Mucosa of gallbladder (tissue), 1 donor: ENCODE results near the gene CD200R1L. TPM values are rescaled to one million over a fixed set of nuclear protein-coding genes. Genes with fewer than 3 reads are reported as not detected.

Experiments used
- DNase-seq: peaks from one replicate; pipeline ENCODE4 v3.0.0-alpha.2; 2020; ENCODE audit warnings: low spot score
- total RNA-seq: library from RNA; stranded (reverse); gene quantifications from one replicate; pipeline ENCODE4 v1.2.1, GENCODE V29; 2021
- donor health status: DM: no; HTN: no; CAD: no.

The CD200R1L gene
- total RNA-seq, 1 donor from 2014 or later, result not detected

DNA sequence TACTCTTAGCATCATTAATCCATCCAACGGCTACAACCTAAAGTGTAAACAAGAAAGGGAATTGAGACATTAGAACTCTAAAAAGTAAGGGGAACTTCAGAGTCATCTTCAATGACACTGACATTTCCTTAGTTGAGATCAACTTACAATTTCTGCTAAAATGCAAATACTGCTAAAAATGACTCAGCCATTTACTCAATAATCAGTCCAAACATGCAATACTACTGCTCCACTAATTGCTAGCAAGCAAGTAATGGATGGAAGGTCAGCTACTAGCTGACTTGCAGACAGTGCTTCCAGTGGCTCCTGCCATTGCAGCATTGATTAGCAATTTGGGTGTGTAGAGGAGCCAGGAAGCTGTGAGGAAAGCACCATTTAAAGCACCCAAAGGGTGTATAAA lies 28.4 kb downstream of the CD200R1L start:
- DNase-seq, result no peak

DNA sequence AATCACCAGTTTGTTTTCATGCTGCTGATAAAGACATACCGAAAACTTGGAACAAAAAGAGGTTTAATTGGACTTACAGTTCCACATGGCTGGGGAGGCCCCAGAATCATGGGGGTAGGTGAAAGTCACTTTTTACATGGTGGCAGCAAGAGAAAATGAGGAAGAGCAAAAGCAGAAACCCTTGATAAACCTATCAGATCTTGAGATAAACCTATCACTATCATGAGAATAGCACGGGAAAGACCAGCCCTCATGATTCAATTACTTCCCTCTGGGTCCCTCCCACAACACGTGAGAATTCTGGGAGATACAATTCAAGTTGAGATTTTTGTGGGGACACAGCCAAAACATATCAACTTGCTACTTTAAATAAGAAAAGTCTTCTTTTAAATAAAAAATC lies 28.9 kb downstream of the CD200R1L start:
- no peak for DNase-seq

DNA sequence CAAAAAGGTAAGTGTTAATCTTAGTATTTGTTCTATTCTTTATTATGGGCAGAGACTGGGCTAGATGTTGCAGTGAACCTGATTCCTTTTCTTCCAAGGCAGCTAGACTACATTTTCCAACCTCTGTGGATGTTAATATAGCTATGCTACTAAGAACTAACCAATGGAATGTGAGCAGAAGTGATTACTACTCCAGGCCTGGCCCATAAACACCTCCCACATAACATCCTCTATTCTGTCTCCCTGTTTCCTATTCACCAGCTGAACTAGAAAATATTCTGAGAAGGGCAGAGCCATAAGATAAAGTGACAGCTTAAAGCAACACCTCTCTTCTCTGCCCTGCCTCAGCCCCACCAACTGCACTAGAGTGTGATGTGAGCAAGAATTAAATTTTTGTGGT lies 29.4 kb downstream of the CD200R1L start:
- DNase-seq, result no peak

DNA sequence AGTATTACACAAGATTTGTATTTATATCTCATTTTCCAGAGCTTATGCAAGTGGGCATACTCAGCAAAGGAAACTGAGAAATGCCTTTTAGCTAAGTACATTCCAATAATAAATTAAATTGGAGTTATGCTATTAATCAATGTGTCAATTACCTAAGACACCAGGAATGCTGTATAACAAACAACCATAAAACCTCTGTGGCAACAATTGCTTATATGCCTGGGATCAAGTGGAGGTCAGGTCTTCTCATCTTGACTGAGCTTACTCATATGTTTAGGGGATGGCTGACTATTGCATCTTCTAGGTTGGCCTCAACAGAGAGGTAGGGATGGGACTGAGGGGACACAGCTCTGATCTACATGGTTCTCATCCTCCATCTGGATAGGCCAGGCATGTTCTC lies 30.7 kb downstream of the CD200R1L start:
- no peak for DNase-seq

DNA sequence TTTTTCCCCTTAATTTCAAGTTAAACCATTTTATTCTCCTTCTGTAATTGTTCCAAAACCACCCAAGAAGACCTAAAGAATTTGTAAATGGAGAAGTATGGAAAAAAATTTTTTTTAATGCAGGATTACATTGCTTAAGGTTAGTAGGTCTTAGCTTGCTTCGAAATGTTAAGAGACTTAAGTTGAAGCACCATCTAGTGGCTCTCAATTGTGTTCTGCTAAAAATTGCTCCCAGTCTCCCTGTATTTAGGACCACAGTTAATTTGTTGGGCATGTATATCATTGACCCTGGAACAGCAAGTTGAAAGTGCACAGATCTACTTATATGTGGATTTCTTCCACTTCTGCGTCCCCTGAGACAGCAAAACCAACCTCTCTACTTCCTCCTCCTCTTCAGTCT lies 32.4 kb downstream of the CD200R1L start:
- no peak for DNase-seq

DNA sequence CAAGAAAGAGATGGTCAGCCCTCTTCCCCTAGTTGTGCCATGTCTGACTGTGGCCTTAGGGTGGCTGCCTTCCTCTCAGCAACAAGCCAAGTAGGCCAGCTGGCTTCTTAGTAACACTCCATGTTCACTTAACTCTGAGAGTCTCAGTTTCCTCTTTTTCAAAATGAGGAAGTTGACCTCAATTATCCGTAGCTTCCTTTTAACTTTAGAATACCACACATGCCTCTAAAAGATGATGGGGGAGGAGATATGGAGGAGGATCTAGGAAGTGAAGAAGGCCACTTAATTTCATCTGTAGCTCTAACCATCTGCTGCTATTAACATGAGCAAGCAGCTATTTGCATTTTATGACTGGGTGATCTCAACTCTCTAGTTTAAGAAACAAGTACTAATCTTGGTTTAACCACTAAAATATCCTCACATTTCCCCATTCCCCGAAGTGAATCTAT lies 32.9 kb downstream of the CD200R1L start:
- DNase-seq, result peak; percentile 16

DNA sequence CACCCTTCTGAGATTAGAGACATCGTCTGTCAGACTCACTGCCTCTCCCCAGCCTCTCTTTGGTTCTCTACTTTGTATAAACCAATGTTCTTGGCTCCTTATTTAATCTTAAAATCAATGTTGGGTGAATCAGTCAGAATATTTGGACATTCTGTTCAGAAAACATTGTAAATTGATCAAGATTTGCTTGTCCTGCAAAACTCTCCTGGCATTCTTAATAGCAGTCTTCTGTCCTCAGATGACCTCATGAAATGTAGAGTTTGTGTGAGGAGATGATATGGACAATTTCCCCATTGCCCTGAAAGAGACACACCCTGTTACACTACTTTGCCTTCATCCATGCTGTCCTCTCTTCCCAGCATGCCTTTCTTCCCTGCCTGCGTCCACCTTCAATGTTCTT lies 33.6 kb downstream of the CD200R1L start:
- no peak for DNase-seq

DNA sequence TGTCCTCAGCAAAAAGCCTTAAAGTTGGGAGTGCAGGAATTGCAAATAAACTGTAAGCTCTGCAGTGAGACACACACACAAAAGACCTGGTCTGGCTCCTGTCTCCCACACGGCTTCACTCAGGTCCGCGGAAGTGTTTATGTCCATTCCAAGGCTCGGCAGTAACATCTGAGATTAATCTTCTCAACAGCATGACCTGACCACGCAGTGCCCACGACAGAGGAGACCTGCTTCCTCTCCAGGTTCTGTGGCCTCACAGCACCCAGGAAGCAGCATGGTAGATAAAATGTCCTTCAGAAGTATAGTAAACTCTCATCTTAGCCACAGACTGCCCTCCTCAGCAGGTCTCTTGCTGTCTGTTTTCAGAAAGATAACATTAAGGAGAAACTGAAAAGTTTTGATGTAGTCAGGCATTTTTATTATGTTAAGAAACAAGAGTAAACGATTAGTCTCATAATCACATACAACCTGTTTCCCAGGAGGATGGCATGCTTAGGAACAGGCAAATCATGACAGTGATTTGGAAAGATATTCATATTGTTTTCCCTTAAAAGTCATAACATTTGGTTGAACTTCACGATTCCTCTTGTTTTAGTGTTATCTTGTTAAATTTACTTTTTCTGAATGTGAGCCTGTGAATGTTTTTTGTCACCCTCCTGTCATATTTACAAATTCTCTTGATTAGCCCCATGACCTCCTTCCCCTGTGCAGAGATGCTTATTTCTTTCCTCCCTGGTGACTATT lies 34.6 kb downstream of the CD200R1L start:
- peak; percentile 12 for DNase-seq

DNA sequence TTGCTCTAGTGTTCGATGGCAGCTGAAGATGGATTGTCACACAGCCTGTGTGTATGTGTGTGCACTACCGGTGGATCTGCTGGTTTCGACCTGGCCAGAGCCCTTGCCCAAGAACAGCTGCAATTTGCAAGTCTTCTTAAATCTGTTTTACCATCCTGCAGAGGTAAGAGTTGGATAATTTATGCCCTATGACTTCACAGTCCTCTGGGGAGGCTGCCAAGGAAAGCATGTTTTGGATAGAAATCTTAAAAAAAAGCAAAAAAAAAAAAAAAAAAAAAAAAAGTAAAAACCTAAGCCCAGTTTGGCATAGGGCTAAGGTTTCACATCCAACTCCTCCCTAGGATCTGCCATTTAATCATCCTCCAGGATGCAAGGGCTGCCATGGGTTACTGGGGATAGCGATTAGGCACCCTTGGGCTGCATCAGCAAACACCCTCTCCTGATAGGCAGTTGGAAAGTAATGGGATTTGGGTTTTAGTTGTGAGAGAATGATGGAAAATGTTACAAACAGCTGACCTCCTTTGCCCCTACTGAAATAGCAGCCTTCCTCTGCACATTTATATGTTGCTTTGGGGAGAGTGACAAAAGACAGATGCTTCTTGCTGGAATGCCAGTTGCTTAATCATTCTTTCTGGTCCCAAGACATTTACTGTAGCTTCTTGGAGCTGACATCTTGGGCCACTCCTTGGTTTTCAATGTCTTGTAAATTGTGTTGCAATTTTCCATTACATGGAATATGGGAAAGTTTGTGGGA lies 35.4 kb downstream of the CD200R1L start:
- peak; percentile 47 for DNase-seq

DNA sequence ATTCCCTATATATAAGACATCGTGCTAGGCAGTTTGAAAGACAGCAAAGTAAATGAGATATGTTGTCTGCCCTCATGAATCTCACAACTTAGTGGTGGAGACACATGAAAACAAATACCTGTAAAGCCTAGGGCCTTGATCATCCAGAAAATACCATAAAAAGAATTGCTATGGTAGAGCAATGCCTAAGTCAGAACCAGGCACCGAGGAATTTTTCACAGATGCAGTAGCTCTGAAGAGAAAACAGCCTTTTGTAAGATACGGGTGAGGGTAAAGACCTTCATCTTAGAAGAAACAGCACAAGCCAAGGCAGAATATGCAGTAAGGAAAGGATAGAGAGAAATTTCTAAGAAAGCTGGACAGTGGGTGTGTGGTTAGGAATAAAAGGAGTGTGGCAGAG lies 36.1 kb downstream of the CD200R1L start:
- no peak for DNase-seq

DNA sequence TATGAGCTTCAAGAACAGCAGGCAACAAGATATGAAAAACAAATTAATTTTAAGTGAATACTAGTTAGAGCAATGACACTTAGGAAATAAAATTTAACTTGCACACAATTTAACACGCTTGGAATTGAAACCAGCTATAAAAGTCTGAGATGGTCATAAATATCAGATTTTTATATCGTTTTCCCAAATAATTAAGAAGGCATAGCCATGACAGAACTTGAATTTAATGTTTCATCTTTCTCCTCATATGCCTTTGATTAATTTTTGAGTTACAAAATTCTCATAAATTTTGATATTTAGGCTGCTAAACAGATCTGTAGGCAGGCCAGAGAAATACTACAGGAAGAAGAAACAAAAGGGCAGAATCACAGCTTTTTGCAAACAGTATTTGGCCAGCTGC lies 38.5 kb downstream of the CD200R1L start:
- no peak for DNase-seq

DNA sequence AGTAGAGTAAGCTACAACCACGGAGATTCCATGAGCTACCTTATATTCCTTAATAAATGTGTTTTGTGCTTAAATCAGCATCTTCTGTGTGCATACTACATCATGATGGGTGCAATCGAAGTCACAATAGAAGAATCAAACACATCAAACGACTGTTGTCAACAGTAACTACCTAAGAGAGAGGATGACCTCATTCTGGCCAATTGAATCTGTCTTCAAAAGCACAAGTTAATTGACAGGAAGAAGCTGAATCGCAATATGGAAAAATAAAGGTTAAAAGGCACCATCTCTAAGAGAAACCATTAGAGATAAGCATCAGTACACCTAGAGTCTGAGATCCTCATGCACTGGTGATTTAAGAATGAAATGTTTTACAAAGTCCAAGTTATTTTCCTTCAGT lies 39.0 kb downstream of the CD200R1L start:
- no peak for DNase-seq

DNA sequence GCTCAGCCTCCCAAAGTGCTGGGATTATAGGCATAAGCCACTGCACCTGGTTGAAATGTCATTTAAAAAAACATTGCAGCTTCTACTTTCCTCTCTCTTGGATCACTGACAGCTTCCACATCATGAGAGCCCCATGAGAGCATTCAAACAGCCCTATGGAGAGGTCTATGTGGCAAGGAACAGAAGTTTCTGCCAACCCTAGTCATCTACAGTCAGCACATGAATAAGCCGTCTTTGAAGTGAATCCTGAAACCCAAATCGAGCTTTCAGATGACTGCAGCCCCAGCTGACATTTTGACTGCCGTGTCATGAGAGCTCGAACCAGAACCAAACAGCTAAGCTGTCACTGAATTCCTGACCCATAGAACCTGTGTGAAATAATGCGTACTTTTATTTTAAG lies 39.8 kb downstream of the CD200R1L start:
- DNase-seq, result no peak

DNA sequence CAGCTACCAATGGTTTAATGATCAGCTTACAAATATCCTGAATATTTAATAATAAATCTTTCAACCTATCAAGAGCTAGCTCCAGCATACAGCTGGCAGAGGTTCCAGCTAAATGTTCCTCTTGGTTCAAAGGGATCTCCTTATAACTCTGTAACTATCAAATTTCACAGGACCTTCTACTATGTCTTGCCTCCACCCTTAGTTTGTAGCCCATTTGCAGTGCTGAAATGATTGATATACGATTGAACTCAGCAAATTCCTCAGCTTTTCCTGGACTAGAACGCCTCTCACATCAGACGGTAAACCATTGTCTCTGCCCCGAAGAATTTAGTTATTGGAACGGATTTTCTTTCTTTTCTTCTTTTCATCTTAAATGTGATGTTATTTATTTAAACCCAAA lies 41.5 kb downstream of the CD200R1L start:
- DNase-seq, result no peak

DNA sequence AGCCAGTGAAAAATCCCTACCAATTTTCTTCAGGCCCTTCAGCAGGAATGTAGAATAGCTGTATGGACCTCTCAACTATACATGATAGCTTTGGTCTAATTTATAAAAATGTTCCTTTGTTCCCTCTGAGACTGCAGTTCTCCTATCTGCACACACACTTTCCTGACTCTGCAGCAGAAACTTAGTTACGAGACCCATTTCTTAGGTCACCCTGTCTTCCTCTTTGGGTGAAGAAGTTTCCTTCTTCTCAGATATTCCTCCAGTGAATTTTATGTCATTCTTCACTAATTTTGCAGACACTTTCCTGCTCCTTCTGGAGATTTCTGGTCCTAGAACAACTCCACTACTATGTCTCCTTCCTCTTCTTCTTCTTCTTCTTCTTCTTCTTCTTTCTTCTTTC lies 42.6 kb downstream of the CD200R1L start:
- DNase-seq, result no peak

DNA sequence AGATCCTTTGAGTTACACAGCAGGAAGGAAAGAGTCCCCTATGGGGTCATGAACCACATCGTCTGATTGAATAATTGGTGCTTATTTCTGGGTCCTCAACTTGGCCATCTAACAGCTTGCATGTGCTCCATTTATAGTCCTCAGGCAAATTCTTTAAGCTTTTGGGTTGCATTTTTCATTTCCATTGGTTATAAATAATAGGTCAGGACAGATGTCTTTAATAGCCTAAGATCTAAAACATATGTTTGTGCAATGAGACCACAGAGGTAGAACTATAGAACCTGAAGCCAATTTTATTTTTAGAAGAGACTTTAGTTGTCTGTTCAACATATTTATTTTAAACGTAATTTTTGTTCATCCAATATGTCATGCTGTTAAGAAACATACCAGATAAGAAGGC lies 43.2 kb downstream of the CD200R1L start:
- DNase-seq, result no peak

DNA sequence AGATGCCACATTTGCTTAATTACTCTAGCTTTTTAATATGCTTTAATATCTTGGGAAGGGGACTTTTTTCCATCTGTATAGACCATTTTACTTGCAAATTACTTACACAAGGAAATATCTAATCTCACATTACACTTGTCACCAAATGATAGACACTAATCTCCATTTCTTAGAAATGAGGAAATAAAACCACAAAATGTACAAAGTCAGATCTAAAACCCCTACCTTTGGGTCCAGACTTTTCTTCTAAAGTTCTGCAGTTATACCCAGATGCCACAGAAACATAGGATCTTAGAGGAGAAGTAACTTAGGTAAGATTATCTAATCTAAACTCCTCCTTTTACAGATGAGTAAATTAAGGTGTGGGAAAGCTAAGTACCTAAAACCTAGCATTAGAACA lies 44.3 kb downstream of the CD200R1L start:
- no peak for DNase-seq

DNA sequence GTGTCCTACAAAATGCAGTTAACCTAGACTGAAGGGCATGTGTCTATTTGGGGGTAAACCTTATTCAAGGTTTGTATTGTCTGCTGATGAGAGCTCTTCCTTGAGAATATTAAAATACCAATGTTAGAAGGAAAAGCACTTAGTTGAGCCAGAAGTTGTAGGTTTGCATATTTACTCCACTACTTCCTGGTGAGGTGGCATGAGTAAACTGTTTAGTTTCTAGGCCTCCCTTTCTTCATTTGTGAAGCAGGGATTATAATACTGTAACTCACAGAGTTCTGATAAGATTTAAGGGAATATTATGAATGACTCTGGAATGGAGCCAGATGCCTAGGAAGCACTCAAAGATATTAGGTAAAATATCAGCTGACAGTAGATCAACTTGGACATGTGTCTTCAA lies 46.7 kb downstream of the CD200R1L start:
- DNase-seq, result no peak

DNA sequence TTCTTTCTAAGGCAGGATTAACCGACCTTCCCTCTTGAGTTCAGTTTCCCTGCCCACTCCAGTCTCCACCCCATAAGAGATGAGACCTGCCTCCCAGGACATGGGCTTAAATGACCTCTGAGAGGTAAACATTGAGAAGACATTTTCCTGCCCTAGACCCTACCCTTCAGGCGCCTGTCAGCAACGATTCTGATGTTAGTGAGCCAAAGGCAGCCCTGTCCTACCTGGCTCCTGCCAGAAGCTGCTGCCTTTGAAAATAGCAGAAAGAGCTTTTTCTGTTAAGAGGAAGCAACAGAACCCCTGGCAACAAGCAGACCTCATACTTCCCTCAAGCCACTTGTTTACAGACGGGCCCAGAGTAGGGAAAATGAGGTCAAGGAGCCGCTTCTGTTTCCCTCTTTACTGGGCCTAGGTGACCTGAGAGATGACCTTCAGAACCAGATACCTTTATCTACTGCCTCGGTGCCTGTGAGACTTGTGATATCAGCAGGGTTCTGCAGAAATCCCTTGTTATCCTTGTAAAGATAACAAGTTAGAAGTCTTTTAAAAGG lies 52.0 kb downstream of the CD200R1L start:
- DNase-seq, result no peak

DNA sequence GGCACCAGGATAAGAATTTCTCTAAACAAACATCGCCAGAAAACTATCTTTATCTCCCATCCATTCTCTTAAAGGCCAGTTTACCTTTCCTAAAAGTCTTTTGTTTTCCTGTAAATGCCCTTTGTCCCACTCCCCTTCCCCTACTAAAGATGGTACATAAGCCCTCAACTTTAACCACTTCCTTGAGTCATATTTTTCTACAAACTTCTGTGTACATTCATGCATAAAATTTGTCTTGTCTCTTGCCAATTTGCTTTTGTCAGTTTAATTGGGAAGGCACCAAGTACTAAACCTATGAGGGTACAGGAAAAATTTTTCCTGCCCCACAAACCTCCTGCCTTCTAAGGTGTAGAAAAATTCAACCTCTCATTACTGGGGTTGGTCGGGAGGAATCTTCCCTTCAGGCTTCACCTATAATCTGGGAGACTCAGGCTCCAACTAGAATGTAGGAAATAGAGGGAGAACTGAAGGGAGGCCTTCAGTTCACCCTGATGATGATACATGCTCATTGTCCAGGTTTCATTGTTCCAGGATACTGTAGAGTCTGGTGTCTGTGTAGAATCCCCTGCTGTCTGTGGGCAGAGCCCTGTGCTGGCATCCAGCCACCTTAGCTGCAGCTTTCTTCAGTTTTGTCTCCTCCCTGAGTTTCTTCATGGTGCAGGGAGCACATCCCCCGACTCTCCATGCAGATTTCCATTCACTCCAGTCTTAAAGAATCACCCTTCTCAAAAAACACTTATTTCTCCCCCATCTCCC lies 53.2 kb downstream of the CD200R1L start:
- DNase-seq, result no peak

DNA sequence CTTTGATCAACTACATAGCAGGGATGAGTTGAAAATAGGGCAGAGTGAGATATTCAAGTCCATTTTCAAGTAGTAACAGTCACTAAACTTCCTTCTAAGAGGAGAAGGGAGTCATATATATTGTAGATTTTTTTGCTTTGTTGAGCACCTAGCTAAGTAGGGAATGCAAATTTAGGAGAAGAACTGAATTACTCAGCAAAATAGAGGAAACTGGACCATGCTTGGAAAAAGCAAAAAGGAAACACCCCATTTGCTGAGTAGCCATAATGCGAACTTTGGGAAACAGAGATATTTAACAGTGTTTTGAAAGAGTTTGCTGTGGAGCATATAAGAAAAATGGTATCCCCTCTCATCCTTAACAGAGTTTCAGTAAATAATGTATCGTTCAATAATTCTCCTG lies 54.9 kb downstream of the CD200R1L start:
- no peak for DNase-seq

DNA sequence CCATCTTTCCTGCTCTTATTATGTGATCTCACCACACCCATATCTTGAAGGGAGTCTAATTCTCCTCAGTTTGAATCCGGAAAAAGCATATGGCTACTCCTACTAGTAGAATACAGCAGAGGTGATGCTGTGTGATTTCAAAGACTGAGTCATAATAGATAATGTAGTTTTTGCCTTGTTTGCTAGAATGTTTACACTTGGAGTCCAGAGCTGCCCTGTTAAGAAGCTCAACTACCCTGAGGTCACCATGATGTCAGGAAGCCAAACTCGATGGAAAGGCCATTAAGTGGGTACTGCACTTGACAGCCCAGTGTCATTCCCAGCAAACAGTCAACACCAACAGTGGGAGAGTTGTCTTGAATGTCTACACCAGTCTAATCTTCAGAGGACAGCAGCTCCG lies 56.9 kb downstream of the CD200R1L start:
- DNase-seq, result no peak
